HG03097 (cell line): ENCODE measurements around the gene RUNX3.
A peak's percentile ranks its signal among the peaks of the same experiment; 100 is the strongest.
"Not testable (repeated sequence)": the region's sequence is repeated elsewhere in the genome, so short reads cannot be mapped to it uniquely, and the experiment has no call there.

Experiments
- ATAC-seq: cut with Tn5 transposase; IDR thresholded peaks from one replicate; pipeline ENCODE4 v1.9.1; 2021; ENCODE audit not compliant: unreplicated experiment, low FRiP score

RUNX3 gene

DNA sequence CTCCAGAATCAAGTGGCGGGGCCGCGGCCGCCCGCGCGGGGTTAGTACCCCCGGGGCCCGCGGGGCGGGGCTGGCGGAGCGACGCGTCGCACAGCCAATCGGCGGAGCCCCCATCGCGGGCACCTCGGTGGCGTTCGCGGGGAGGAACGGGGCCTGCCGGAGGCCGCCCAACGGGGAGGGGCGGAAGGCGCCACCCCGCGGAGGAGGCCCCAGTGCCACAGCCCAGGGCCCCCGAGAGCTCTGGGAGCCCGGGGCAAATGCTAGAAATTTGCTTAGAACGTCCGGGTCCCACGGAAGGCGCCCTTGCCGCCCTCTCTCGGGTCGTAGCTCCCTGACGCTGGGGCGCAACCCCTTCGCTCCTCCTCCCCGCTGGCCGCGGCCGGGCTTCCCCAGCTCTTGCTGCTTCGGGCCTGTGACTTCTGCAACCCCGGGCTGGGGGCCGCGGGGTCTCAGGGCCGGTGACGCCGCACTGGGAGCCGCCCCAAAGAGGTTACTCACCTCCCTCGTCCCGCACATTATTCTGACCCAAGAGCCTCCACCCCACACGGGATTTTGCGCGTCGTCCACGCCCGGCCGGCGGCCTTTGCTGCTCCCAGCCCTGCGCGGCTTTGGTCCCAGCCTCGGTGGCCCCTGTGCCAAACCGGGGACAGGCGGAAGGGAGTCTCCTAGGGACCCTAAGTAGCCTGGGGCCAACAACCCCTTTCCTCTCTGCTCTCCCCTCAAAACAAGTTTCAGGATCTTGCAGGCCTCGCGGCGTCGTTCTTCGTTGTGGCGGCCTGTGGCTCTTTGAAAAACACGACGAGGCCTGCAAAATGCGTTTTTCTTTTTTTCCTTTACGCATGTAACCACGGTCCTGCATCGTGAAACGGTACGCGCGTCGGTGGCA lies at the start of gene RUNX3:
Gene RUNX3 (minus strand): TSS at position 17 of the 886 bp plus-strand sequence. CDS start 408 bp downstream, outside the sequence.
- peak; percentile 63 for ATAC-seq

- not testable (repeated sequence) for ATAC-seq
These were observed 49.2 kb upstream of the RUNX3 start for GRCh38 chr1:24979232-24979631.

DNA sequence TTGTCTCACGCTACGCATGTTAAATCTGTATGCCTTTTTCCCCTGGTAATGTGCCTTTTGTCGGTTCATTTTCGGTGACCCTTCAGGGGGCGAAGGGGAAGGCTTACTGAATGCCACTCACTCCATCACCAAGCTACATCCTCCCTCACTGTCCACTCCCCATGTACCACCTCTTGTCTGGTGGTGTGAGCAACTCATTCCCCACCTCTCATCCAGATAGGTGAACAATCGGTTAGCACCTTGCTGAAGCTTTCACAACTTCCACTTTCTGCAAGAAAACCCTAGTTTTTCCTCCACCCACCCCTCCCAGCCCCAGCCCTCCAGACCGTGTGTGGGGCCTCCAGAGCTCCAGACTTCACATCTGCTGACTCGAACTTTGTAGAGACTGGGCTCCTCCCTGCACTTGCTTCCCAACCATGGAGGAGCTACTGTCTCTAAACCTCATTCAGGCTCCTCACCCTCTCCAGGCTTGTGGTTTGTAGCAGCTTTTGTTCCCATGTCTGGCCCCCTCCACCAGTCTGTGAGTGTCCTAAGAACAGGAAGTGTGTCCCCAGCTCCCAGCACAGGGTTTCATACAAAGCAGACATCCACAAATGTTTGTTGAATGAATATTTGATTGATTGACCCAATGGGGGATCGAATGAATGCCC lies 48.4 kb upstream of the RUNX3 start:
- no peak for ATAC-seq

DNA sequence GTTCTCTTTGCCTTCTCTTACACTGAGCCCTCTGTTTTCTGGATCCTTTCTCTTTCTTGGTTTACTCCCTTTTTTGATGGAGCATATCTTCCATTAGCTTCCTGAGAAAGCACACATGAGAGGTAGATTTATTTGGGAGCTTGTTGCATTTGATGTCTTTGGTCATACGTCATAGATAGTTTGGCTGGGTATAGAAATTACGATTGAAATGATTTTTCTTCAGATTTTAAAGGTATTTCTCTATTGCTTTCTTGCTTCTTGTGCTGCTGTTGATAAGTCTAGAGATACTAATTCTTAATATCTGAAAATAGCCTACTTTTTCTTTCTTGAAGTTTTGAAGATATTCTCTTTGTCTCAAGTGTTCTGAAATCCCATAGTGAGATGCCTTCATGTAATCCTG lies 45.3 kb upstream of the RUNX3 start:
- no peak for ATAC-seq

DNA sequence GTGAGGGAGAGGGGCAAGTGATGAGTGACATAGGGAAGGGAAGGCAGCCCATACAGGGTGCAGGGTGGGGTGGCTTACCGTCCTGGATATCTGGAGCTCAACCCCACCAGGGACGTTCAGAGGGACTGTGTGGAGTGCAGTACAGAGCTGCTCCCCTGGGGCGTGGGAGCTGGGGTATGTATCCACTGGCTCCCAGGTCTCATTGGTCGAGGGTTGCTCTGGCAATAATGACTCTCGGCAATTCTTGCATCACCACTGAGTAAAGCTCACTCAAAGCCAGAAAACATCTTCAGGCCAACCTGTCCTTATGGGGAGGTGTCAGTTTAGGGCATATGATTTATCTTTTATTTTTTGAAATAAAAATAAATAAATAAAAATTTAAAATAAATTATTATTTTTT lies 43.2 kb upstream of the RUNX3 start:
- no peak for ATAC-seq

GRCh38 chr1:24972915-24973242 lies 42.8 kb upstream of the RUNX3 start:
- no peak for ATAC-seq

DNA sequence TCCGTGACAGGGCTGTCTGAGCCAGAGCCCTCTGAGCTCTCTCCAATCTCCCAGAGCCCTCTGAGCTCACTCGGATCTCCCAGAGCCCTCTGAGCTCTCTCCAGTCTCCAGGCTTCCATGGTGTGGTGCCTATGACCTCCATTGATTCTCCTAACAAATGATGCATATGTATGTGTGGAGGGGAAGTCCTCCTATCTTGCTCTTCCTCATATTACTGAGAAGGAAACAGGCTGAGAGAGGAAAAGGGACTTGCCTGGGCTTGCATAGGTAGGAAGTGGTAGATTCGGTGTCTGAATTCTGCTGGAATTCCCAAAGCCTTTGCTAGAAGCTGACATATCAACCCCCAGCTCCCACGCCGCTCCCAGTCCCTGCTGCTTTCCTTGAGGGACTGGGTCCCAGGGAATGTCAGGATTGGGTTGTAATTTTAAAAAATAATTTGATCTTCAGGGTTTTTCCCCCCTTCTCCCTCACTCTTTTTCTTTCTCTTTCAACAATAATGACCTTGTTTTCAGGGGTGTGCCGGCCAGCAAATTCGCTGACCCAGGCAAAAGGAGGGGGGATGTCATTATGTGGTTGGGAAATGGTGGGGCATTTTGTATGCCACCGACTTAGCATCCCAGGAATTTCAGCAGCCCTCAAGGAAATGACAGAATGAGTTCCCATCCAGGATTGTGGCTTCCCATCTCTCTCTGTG lies 42.3 kb upstream of the RUNX3 start:
- no peak for ATAC-seq

DNA sequence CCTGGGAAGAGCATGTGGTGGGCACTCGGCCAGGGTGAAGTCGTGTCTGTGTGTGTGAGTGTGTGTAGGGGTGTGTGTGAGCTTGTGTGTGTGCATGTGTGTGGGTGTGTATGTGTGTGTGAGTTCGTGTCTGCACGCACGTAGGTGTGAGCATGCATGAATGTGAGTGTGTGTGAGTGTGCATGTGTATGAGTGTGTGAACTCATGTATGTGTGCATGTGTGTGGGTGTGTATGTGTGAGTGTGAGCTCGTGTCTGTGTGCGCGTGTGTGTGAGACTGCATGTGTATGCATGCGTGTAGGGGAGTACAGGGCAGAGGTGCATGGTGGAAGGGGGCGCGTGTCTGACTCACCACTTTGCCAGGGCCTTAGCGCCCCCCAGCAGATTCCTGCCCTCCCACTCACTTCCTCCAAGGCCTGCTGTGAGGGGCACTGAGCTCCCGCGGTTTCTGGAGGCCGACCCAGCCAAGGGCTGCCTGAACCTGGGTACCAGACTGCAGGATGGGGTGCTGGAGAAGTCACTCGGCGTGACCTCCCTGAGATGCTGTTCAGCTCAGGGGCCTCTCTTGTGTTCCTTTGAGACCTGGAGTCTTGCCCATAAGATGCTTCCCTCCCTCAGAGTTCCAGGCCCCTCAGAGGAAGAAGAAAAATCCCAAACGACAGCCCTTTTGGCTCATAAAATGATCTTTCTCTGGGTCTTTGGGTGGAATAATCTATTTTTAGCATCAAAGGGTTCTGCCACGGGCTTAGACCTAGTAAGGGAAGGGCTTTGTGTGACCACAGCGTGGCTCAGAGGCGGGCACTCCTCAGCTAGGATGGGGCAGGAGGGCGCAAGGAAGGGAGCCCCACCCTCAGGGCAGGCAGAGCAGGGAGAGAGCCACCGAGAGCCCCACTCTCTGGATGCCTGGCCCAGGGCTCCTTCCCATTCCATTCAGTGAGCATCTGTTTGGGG lies 41.1 kb upstream of the RUNX3 start:
- ATAC-seq: no peak

DNA sequence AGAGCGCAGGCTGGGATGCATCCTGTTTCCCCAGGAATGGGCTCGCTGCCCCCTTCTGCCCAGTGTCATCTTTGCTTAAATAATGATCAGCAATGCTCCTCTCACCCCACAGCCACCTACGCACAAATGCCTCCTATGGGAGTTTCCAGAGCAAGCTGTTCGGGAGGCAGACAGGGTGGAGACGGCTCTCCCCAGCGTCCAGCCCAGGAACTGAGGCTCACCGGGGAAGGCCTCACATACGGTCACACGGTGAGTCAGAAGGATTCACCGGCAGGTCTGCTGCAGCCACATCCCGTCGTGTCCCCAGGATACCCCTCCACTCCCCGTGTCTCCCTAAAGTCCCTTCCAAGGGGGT lies 40.3 kb upstream of the RUNX3 start:
- no peak for ATAC-seq

GRCh38 chr1:24969596-24970398 lies 39.7 kb upstream of the RUNX3 start:
- no peak for ATAC-seq

- ATAC-seq: no peak
These were observed 39.0 kb upstream of the RUNX3 start for GRCh38 chr1:24968941-24969585.

- no peak for ATAC-seq
These were observed 37.9 kb upstream of the RUNX3 start for GRCh38 chr1:24967962-24968361.

DNA sequence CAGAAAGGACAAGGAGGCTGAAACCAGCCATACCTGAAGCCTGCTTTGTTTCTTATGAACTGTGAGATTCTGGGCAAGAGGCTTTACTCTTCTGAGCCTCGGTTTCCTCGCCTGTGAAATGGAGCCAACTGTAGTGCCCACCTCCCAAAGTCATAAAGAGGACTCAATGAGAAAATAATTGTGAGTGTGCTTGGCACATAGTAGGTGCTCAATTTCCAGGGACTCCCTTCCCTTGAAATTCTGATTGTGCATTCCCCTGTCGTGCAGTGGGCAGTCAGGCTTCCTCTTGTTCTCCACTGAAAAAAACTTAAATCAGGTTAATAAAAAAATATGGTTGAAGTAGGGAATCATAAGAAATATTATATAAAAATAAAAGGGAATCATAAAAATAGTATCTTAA lies 37.5 kb upstream of the RUNX3 start:
- ATAC-seq: no peak

GRCh38 chr1:24966724-24967346 lies 36.8 kb upstream of the RUNX3 start:
- no peak for ATAC-seq

DNA sequence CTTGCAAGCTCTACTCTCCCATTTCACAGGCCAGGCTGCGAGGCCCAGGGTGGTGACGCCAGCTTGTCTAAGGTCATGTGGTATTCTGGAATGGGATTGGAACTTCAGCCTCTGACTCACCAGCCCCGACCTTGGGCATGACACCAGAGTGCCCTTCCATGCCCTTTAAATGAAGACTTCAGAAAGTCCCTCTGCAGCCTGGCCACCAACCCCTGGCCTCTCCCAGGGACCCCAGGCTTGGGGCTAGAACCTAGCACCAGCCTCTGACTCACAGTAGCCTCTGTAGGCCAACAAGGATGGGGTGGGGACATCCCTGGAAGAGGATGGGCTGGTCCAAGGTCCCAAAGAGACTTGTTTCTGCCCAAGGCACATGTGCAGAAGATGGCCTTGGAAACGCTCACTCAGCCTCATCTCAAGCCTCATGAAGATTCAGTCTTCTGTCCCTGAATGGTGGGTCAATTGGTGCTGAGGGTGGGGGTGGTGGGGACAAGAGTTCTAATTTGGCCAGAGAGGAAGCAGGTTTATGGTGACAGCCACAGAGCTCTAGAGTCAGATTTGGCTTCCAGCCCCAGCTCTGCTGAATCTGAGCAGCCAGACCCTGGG lies 36.1 kb upstream of the RUNX3 start:
- ATAC-seq: no peak

- ATAC-seq: no peak
These were observed 35.5 kb upstream of the RUNX3 start for GRCh38 chr1:24965571-24965930.

- ATAC-seq: peak; percentile 79
These were observed 34.9 kb upstream of the RUNX3 start for GRCh38 chr1:24964811-24965570.
